ENCODE results near the gene PDPK1. TPM values are rescaled to one million over a fixed set of nuclear protein-coding genes. Genes with fewer than 3 reads are reported as not detected.

Gene PDPK1
- total RNA-seq, 1 experiment from 2014 or later: 32.3 TPM

DNA sequence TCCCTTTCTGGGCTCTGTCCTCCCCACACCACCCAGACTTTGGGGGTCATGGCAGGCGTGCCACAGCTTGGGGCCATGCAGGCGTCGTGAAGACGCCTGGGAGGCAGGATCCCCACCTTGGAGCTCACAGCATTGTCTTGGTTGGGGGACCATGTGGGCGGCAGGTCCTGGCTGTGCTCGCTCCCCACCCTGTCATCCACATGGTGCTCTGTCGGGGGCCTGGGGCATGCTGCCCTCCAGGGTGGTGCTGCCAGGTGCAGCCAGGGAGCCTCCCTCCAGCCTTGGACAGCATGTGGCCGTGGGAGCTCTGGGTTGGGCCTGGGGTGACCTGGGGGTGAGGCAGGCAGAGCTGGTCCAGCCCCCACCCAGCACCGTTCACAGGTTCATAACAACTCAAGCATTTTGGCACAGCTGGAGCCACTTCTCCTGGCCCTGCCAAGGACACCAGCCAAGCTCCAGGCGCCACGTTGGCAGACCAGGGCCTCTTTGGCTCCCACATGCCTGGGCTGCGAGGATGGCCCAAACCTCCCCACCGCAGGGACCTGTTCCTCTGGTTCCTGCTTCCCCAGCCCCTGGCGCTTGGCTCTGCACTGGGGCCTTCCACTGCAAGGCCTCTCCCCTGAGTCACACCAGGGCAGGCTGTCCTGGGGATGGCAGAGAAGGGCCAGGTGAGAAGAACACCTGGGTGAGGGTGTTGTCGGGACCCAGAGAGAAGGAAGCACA lies 39.1 kb upstream of the PDPK1 start:
- no peak for DNase-seq (ENCODE audit: unreplicated experiment)
- peaks cover 13% of the 10 kb centered on the region for H3K36me3 Mint-ChIP-seq (ENCODE audit: insufficient read depth, unreplicated experiment)

DNA sequence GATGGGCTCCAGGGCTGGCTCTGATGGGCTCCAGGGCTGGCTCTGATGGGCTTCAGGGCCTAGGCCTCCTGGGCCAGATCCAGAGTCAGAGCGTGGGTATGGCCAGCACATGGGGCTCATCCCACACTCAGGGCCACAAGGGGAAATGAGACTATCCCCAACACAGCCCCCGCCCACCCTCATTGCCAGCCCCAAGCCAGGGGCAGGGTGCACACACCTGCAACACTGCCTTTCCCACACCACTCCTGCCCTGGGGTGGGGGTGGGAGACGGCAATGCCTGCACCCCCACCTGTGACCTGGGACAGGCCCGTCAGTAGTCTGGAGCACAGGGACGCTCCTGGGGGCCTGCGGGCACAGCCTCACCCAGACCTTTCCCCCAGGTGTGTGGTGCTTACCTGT lies 38.4 kb upstream of the PDPK1 start:
- DNase-seq (ENCODE audit: unreplicated experiment): no peak
- CTCF ChIA-PET: interaction anchor here (0.7 to 2.5 kb wide), 3 partner anchors 18 to 230 kb away, joined by 3 to 11 read pairs (median 4); no protein-coding TSS in a partner anchor
- H3K27me3 Mint-ChIP-seq (ENCODE audit: insufficient read depth, unreplicated experiment): no peaks in the 10 kb centered on the region
- POLR2A ChIA-PET: interaction anchor here (0.9 kb wide), 1 partner anchor 10 kb away, joined by 3 read pairs; no protein-coding TSS in a partner anchor
- no peak overlapping the region for H3K27ac Mint-ChIP-seq (ENCODE audit: low read depth, unreplicated experiment)
- H3K36me3 Mint-ChIP-seq (ENCODE audit: insufficient read depth, unreplicated experiment): peaks cover 13% of the 10 kb centered on the region
- no peaks in the 10 kb centered on the region for H3K9me3 Mint-ChIP-seq (ENCODE audit: unreplicated experiment)
- H3K4me1 Mint-ChIP-seq (ENCODE audit: insufficient read depth, unreplicated experiment): peaks cover 5% of the 10 kb centered on the region
- TF ChIP-seq, protein P1, sequence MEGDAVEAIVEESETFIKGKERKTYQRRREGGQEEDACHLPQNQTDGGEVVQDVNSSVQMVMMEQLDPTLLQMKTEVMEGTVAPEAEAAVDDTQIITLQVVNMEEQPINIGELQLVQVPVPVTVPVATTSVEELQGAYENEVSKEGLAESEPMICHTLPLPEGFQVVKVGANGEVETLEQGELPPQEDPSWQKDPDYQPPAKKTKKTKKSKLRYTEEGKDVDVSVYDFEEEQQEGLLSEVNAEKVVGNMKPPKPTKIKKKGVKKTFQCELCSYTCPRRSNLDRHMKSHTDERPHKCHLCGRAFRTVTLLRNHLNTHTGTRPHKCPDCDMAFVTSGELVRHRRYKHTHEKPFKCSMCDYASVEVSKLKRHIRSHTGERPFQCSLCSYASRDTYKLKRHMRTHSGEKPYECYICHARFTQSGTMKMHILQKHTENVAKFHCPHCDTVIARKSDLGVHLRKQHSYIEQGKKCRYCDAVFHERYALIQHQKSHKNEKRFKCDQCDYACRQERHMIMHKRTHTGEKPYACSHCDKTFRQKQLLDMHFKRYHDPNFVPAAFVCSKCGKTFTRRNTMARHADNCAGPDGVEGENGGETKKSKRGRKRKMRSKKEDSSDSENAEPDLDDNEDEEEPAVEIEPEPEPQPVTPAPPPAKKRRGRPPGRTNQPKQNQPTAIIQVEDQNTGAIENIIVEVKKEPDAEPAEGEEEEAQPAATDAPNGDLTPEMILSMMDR (IDR thresholded peaks at IDR 0.05; ENCODE audit: unreplicated experiment): no peak
- BruUV-seq (replicated peaks): no TSS peak
- intact Hi-C loops (cut with micrococcal nuclease): no loop called here
- H3K4me3 Mint-ChIP-seq (ENCODE audit: unreplicated experiment): no peak overlapping the region

More for the DNA sequence above, 39.1 kb upstream of the PDPK1 start:
- Mint-ChIP-seq H3K9me3 (ENCODE audit: unreplicated experiment) (no peaks in the 10 kb centered on the region), H3K4me1 (ENCODE audit: insufficient read depth, unreplicated experiment) (peaks cover 5% of the 10 kb centered on the region), H3K27me3 (ENCODE audit: insufficient read depth, unreplicated experiment) (no peaks in the 10 kb centered on the region), H3K4me3 (ENCODE audit: unreplicated experiment) (no peak overlapping the region), H3K27ac (ENCODE audit: low read depth, unreplicated experiment) (no peak overlapping the region)
- ChIA-PET POLR2A (no interaction called here), CTCF (interaction anchor here (0.6 to 1.8 kb wide), 2 partner anchors 69 to 75 kb away, joined by 3 to 4 read pairs; no protein-coding TSS in a partner anchor)
- intact Hi-C loops (cut with micrococcal nuclease): no loop called here
- TF ChIP-seq, protein P1 (IDR thresholded peaks at IDR 0.05; ENCODE audit: unreplicated experiment): no peak
- BruUV-seq (replicated peaks): no TSS peak

DNA sequence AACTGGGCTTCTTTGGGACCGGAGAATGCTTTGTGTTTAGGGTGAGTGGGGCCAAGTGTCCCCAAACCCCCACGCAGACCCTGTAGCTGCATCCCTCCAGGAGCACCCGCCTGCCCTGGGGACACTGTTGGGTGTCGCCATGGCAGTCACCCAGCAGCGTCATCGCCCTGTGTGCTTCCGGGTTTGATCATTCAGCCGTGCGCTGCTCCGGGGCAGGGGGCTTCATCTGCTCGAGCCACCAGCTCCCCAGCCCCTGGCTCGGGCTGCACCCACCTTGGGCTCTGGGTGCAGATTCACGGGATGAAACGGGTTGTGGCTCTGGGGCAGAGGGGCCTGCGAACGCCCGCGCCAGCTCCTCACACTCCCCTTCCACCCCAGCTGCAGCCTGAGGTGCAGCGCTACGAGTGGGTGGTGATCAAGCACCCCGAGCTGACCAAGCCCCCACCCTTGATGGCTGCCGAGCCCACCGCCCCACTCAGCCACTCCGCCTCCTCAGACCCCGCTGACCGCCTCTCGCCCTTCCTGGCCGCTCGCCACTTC lies 37.9 kb upstream of the PDPK1 start:
- intact Hi-C loops (cut with micrococcal nuclease): loop anchor here (2.0 kb wide), 1 partner anchor 305 kb away; no protein-coding TSS in a partner anchor
- Mint-ChIP-seq H3K27me3 (ENCODE audit: insufficient read depth, unreplicated experiment) (no peaks in the 10 kb centered on the region), H3K4me1 (ENCODE audit: insufficient read depth, unreplicated experiment) (peaks cover 5% of the 10 kb centered on the region), H3K9me3 (ENCODE audit: unreplicated experiment) (no peaks in the 10 kb centered on the region), H3K4me3 (ENCODE audit: unreplicated experiment) (no peak overlapping the region), H3K27ac (ENCODE audit: low read depth, unreplicated experiment) (no peak overlapping the region), H3K36me3 (ENCODE audit: insufficient read depth, unreplicated experiment) (peaks cover 13% of the 10 kb centered on the region)
- CTCF ChIA-PET: interaction anchor here (0.6 to 2.5 kb wide), 6 partner anchors 10 to 231 kb away, joined by 3 to 11 read pairs (median 4); no protein-coding TSS in a partner anchor
- no peak for DNase-seq (ENCODE audit: unreplicated experiment)
- BruUV-seq (replicated peaks): no TSS peak
- TF ChIP-seq, protein P1 (IDR thresholded peaks at IDR 0.05; ENCODE audit: unreplicated experiment): no peak
- POLR2A ChIA-PET: interaction anchor here (0.9 to 1.6 kb wide), 2 partner anchors 11 to 233 kb away, joined by 3 to 5 read pairs; no protein-coding TSS in a partner anchor

DNA sequence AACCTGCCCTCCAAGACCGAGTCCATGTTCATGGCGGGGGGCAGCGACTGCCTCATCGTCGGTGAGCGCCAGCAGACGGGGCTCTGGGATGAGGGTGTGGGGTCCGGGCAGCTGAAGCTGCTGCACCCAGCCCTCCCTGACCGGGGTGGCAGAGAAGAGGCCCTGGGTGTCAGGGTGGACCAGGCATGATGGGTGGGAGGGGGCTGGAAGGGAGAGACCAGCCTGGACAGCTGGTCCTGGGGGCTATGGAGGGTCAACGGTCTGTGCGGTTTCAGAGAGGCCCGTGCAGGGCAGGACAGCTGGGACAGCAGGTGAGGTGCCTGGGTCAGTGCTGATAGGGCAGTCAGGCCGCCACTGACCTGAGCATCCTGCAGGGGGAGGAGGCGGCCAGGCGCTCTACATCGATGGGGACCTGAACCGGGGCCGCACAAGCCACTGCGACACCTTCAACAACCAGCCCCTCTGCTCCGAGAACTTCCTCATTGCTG lies 37.3 kb upstream of the PDPK1 start:
- Mint-ChIP-seq H3K9me3 (ENCODE audit: unreplicated experiment) (no peaks in the 10 kb centered on the region), H3K36me3 (ENCODE audit: insufficient read depth, unreplicated experiment) (peaks cover 13% of the 10 kb centered on the region), H3K4me1 (ENCODE audit: insufficient read depth, unreplicated experiment) (peaks cover 5% of the 10 kb centered on the region), H3K27me3 (ENCODE audit: insufficient read depth, unreplicated experiment) (no peaks in the 10 kb centered on the region), H3K27ac (ENCODE audit: low read depth, unreplicated experiment) (no peak overlapping the region), H3K4me3 (ENCODE audit: unreplicated experiment) (no peak overlapping the region)
- ChIA-PET POLR2A (interaction anchor here (0.9 to 1.6 kb wide), 5 partner anchors 11 to 249 kb away, joined by 3 to 11 read pairs (median 4); partner anchors contain the start of genes CCNF and ECI1), CTCF (interaction anchor here (0.6 to 2.8 kb wide), 8 partner anchors 11 to 303 kb away, joined by 3 to 15 read pairs (median 4); partner anchors contain the start of gene CCNF)
- no peak for DNase-seq (ENCODE audit: unreplicated experiment)
- intact Hi-C loops (cut with micrococcal nuclease): loop anchor here (2.0 kb wide), 1 partner anchor 306 kb away; no protein-coding TSS in a partner anchor
- BruUV-seq (replicated peaks): no TSS peak
- TF ChIP-seq, protein P1 (IDR thresholded peaks at IDR 0.05; ENCODE audit: unreplicated experiment): no peak

All from MCF 10A (cell line).